GM12873 (cell line): ENCODE data around the gene SMYD2.

Experiments
- TF ChIP-seq, protein P1 (sequence below): IDR thresholded peaks from 2 replicates; pipeline ENCODE4 v1.5.1; 2012; ENCODE audit warnings: low read depth, mild to moderate bottlenecking, moderate library complexity, low read length, control low read depth; ENCODE audit not compliant: insufficient read depth; ENCODE audit errors: missing control alignments

Gene SMYD2

DNA sequence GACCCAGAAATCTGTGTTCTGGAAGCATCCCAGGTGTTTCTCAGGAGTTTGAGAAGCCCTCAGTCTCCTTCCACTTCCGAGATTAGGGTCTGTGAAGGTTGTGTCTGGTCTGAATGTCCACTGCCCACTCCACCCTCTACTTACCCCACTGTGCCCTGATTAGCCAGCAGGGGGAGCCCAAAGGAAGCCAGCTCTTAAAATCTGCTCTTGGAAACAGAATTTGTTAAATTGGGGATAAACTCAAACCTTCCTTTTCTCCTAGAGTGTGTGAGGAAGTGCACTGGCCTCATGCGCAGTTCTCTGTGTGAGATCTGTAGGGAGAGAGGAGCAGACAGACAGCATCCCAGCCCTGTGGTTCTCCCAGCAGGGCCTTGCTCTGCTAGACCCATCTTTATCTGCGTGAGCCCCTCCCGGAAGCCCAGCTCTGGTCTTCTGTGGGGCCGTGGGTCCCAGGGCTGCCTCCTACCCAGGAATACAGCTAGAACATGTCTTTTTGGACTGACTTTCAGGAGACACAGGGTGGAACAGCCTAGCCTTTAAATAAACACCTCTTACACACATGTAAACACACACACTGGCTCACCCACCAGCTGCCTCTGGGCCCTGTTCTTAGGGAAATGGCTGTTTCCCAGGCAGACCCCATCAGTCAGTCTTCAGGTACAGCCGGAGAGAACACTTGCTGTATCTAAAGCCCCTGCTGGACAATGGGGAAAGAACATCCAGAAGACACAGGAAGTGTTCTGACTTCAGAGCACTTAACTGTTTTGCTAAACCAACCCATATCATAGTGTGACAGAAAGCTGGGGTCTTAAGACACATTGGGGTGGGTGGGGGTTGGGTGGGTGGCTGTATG lies 52.2 kb downstream of the SMYD2 start:
- TF ChIP-seq, protein P1, sequence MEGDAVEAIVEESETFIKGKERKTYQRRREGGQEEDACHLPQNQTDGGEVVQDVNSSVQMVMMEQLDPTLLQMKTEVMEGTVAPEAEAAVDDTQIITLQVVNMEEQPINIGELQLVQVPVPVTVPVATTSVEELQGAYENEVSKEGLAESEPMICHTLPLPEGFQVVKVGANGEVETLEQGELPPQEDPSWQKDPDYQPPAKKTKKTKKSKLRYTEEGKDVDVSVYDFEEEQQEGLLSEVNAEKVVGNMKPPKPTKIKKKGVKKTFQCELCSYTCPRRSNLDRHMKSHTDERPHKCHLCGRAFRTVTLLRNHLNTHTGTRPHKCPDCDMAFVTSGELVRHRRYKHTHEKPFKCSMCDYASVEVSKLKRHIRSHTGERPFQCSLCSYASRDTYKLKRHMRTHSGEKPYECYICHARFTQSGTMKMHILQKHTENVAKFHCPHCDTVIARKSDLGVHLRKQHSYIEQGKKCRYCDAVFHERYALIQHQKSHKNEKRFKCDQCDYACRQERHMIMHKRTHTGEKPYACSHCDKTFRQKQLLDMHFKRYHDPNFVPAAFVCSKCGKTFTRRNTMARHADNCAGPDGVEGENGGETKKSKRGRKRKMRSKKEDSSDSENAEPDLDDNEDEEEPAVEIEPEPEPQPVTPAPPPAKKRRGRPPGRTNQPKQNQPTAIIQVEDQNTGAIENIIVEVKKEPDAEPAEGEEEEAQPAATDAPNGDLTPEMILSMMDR, result peak; percentile 88

DNA sequence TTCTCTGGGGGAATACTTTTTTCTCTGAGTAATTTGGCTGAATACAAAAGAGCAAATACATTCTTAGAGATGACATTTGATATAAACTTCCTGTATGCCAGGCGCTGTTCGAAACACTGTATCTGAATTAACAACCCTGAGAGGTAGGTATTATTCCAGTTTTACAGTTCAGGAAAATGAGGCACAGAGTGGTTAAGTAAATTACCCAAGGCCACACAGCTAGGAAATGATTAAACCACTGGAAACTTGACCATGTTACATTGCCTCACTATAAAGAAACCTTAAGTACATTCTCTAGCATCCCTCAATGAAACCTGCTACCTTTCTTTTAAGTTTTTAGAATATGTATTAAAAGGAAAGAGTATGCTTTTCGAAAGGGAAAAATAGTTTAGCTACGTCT lies 54.6 kb downstream of the SMYD2 start:
- TF ChIP-seq, protein P1, result no peak

DNA sequence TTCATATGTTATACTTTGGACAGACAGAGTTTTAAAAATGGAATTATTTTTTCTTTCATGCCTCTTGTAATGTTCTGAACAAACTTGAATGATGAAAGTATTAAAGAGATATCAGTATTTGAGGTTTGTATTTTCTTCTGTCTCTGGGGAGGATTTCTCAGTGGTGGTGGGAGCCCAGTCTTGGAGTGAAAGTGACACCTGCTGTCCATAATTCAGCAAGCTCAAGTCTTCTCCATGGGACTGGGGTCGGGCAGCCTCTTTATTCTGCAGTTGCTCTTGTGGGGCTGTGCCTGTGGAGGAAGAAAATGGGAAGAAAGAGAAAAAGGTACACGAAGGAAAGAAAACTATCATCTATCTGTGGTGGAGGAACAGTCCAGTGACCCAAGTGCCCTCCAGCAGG lies 56.1 kb downstream of the SMYD2 start:
- TF ChIP-seq, protein P1, result no peak

DNA sequence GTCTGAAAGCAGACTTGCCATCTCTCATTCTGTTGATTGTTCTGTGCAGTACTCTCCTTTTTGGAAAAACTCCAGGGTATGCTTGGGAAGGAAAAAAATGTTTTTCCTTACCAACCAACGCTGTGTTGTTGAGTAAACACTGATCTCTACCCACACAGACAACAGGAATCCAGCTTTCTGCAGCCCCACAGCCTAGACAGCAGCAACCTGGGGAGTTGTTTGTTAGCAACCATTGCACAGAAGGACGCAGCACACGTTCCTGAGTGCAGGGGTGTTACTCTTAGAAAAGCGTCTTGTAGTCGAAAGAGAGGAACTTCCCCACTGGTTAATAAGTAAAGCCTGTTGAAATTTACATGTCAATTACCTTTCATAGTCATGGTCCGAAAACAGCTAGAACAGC lies 56.6 kb downstream of the SMYD2 start:
- TF ChIP-seq, protein P1, result no peak

DNA sequence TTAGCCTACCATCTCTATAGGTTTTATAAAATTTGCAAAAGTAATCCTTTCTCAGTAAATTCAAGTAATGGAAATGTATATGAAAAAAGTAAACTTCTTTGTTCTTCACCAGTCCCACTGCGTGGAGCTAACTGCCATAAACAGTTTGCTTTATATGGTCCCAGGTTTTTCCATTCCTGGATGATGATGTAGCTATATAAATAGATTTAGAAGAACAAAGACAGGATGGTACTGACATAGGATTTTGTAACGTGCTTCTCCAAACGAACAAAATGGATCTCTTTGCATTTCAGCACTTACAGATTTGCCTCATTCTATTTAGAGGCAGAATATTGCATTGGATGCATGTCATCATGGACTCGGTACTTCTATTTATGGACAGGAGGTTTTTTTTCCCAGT lies 57.3 kb downstream of the SMYD2 start:
- TF ChIP-seq, protein P1, result no peak

DNA sequence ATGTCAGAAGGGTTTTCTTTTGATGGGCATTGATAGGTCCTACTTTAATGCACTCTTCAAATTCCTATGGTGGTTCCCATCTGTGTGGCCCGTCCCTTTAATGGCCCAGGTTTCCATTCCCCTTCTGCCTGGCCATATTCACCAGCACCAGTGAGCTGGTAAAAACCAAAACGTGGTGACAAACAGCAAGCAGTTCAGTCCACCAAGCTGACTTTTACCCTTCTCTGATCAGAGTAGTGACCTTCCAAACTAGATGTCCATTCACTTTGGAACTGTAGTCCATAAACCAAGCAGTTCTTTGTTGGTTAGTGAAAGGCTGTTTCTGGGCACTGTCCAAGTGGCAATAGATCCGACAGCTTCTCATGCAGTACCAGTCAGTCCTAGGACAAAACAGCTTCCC lies 60.5 kb downstream of the SMYD2 start:
- TF ChIP-seq, protein P1, result no peak

DNA sequence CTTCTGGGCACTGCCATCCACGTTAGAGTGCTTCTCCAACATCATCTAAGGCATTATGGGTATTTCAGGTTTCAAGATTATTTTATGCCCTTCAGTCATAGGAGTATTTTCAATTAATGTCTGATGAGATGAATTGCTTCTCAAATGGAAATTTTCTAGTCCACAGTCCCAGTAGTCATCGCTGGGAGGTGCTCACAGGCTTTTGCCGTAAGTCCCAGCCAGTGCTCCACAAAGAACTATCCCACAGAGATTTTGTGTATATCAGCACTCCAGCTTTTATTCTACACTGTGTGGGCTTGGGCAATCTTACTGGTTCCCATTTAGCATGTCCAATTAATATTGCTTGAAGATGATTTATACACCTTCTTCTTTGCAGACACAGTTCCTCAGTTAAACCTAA lies 61.0 kb downstream of the SMYD2 start:
- TF ChIP-seq, protein P1, result no peak
